Heart left ventricle (tissue), 16 donors: ENCODE data around the gene DAZAP1. TPM values are rescaled to one million over a fixed set of nuclear protein-coding genes. Genes with fewer than 3 reads are reported as not detected.

Experiments used
- ATAC-seq, 4 donors: fragments of 200-7000 bp; cut with Tn5 transposase; one replicate each; pipeline ENCODE4 v1.9.1; 2020 to 2022; ENCODE audit warnings: moderate library complexity in 4 of 4, mild to moderate bottlenecking in 3 of 4, moderate number of reproducible peaks in 1 of 4
- DNase-seq, 5 donors: peaks; one replicate each; pipeline ENCODE4 v3.0.0-alpha.2; 2020
- H3K27ac ChIP-seq, 12 donors: fragments of 200-600 bp; sonication (generic) in 4 of 12; one replicate each; pipeline versions ENCODE4 v1.5.0 to v1.8.0; 2016 to 2022; ENCODE audit warnings: mild to moderate bottlenecking in 2 of 12
- H3K27me3 ChIP-seq, 9 donors: fragments of 200-600 bp; sonication (generic) in 2 of 9; one replicate each; pipeline versions ENCODE4 v1.5.1 to v1.8.0; 2016 to 2022; ENCODE audit warnings: mild to moderate bottlenecking in 3 of 9
- H3K36me3 ChIP-seq, 9 donors: fragments of 200-600 bp; sonication (generic) in 2 of 9; one replicate each; pipeline versions ENCODE4 v1.5.0 to v1.8.0; 2018 to 2022; ENCODE audit warnings: mild to moderate bottlenecking in 2 of 9
- H3K4me1 ChIP-seq, 12 donors: fragments of 200-600 bp; sonication (generic) in 4 of 12; one replicate each; pipeline versions ENCODE4 v1.5.0 to v1.8.0; 2016 to 2022; ENCODE audit warnings: mild to moderate bottlenecking in 3 of 12
- H3K4me3 ChIP-seq, 12 donors: fragments of 200-600 bp; sonication (generic) in 4 of 12; one replicate each; pipeline versions ENCODE4 v1.5.0 to v1.8.0; 2017 to 2022; ENCODE audit warnings: mild to moderate bottlenecking in 9 of 12, moderate library complexity in 4 of 12
- H3K9me3 ChIP-seq, 12 donors: fragments of 200-600 bp; sonication (generic) in 4 of 12; one replicate each; pipeline versions ENCODE4 v1.5.0 to v1.8.0; 2016 to 2022; ENCODE audit warnings: mild to moderate bottlenecking in 1 of 12
- POLR2A ChIP-seq, 2 donors: fragments of 450-650 bp; IDR thresholded peaks; one replicate each; pipeline ENCODE4 v1.6.1; 2017; ENCODE audit warnings: antibody characterized with exemption in 2 of 2, mild to moderate bottlenecking in 2 of 2, moderate library complexity in 2 of 2
- WGBS, 4 donors: extraction: QIAGEN DNeasy Blood & Tissue Kit in 2 of 4; methylation state at CpG; one replicate each; pipeline versions ENCODE4 v1.1.5 to v1.1.7; 2013 to 2018; 5-methylcytosine and 5-hydroxymethylcytosine counted together
- intact Hi-C, 10 donors: fragments of 100-400 bp; cut with DNase I; formaldehyde crosslinking; loops; one replicate each; pipeline versions ENCODE4 v1.11.1 to v1.14.2; 2022
- polyA plus RNA-seq, 2 donors: library from polyadenylated mRNA; stranded (reverse); fragments of 200-250 nt; gene quantifications; one replicate each; pipeline ENCODE4 v1.2.3, GENCODE V29; 2013
- total RNA-seq, 9 donors: library from RNA; depleted of rRNA in 2 of 9; stranded (reverse); fragments of >200 nt in 2 of 9; fragmentation: NEBNext Ultra II Directional in 3 of 9; extraction: Animal tissue kit (Norgen Biotek cat#: 25700) in 3 of 9; gene quantifications; one replicate each; pipeline versions ENCODE4 v1.1.0 to v1.2.4, GENCODE V29; 2016 to 2023
- TF ChIP-seq, protein P1 (sequence below), 12 donors: fragments of 200-600 bp; sonication (generic) in 4 of 12; IDR thresholded peaks; one replicate each; pipeline versions ENCODE4 v1.5.0 to v1.8.0; 2018 to 2022; ENCODE audit warnings: antibody characterized with exemption in 12 of 12, mild to moderate bottlenecking in 5 of 12
- donor health status: ischemic (EF 13 %, LVEDD 7.1; RV severe dilation, severe dysfunction).
- donor health status: healthy with polysubstance abuse.
- donor health status: DM: no; HTN: yes; CAD: no.
- donor health status: DM: no; HTN: no; CAD: no.
- donor health status: ischemic (EF 25% LVEDD 6.9; RV normal size, moderate dysfunction).
- donor health status: ischemic (EF 25% LVEDD 5.7; RV mildly dilated, moderate dysfunction).
- donor health status: healthy.
- donor health status: DM: yes; HTN: yes; CAD: no.
- donor health status: ischemic (EF 35%, LVEDD 5.7; RV mildly dilated, moderate dysfunction).
- donor health status: nonischemic (EF 11% LVEDD 7.7; RV severe dilation, severe dysfunction).
- donor health status: DM: yes; HTN: yes; CAD: no.
- donor health status: PGD.
- donor health status: ischemic (EF 29% LVEDD 5.4; RV normal size, mild dysfunction).
- donor health status: nonischemic (EF 23%, LVEDD 6.1; RV moderate dilation, normal function).

DAZAP1 gene
- total and polyA plus RNA-seq, 11 donors = 36.8 to 128 (median 78.5) TPM

DNA sequence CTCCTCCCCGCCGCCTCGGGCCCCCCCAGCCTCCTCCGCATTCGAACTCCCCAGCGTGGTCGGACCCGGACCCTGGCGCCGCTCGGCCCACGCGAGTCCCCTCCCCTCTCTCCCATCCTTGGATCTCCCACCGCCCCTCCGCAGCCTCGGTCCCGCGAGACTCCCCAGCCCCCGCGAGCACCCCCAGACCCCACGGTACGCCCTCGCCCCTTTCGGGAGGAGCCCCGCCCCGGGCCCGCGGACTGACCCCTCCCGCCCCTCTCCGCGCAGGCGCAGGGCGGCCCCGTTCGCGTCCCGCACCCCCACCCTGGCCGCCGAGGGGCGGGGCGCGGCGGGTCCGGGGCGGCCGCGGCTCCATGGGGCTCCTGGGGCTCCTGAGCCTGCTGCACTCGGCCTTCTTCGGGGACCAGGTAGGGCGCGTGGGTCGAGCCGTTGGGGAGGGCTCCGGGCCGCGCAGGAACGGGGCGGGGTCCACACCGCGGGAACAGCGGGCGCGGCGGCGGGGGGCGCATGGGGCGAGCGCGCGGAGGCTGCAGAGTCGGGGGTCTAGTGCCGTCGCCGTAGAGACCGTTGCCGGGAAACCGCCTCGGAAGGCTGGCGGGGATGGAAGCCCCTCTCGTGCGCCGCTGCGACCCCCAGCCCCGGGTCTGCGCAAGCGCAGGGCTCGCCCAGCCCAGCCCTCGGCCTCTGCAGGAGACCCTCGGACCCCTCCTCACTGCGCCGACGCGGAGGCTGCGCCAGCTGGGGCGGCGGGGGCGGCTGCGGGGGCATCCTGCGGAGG lies 38.7 kb downstream of the DAZAP1 start:
- Histone ChIP-seq H3K9me3 (no peaks in the 10 kb centered on the region), H3K4me1 (peaks cover 0 to 35% (median 15%) of the 10 kb centered on the region in 12 donors), H3K4me3 (peak overlapping the region in 11 of 12 donors; percentile 22 to 53 (median 41)), H3K27ac (no peak overlapping the region), H3K36me3 (peaks cover 3 to 21% (median 16%) of the 10 kb centered on the region in 9 donors), H3K27me3 (peaks cover 43 to 59% (median 56%) of the 10 kb centered on the region in 9 donors)
- peak in 3 of 5 donors; percentile 22 to 65 (median 25) for DNase-seq
- TF ChIP-seq, protein P1, sequence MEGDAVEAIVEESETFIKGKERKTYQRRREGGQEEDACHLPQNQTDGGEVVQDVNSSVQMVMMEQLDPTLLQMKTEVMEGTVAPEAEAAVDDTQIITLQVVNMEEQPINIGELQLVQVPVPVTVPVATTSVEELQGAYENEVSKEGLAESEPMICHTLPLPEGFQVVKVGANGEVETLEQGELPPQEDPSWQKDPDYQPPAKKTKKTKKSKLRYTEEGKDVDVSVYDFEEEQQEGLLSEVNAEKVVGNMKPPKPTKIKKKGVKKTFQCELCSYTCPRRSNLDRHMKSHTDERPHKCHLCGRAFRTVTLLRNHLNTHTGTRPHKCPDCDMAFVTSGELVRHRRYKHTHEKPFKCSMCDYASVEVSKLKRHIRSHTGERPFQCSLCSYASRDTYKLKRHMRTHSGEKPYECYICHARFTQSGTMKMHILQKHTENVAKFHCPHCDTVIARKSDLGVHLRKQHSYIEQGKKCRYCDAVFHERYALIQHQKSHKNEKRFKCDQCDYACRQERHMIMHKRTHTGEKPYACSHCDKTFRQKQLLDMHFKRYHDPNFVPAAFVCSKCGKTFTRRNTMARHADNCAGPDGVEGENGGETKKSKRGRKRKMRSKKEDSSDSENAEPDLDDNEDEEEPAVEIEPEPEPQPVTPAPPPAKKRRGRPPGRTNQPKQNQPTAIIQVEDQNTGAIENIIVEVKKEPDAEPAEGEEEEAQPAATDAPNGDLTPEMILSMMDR (IDR thresholded peaks at IDR 0.05) = no peak
- 0 to 2% (median 2%) methylated on average over 25 to 99 of the region's 99 CpGs; no CpG with 5 or more reads in 1 of the 4 donors for WGBS, 4 donors
- intact Hi-C loops = loop anchor here in 2 of 10 donors (5.0 to 10.0 kb wide), 2 partner anchors 66 to 131 kb away; partner anchors contain the start of gene ADAMTSL5 (in 1 of the 2)
- ATAC-seq = peak in 1 of 4 donors; percentile 9

DNA sequence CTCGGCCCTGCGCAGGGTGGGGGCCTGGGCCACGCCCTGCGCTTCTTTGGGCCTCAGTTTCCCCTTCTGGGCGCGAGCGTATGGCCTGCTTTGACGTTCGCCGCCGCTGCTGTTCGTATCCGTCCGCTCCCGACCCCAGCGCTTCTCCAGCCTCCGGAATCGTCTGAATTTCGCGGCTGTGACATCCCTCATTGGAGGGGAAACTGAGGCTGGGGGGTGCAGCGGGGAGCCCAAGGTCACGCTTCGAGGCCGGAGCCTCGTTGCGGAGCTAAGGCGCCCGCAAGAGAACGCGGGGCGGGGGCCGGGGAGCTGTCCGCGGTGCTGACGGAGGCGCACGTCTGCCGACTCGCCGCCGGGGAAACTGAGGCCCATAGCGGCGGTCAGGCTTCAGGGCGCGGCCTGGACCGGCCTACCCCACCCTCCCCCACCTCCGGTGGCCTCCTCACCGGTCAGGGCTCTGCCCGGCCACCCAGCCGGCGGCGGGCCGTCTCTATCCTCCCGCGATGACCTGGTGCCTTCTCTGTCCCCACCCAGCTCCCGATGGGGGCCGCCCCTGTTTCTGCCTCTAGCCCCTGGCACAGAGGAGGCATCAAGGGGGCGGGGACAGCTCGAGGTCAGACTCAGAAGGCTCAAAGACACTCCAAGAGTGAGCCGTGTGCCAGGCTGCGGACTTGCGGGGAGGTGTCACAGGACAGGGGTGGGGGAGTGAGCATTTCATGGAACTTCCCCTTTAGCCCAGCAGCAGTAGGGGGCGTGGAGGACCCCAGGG lies 39.5 kb downstream of the DAZAP1 start:
- TF ChIP-seq POLR2A (IDR thresholded peaks at IDR 0.05) = no peak
- TF ChIP-seq, protein P1 (IDR thresholded peaks at IDR 0.05) = no peak
- Histone ChIP-seq H3K4me1 (peaks cover 0 to 34% (median 15%) of the 10 kb centered on the region in 12 donors), H3K27ac (no peak overlapping the region), H3K9me3 (no peaks in the 10 kb centered on the region), H3K27me3 (peaks cover 49 to 67% (median 64%) of the 10 kb centered on the region in 9 donors), H3K4me3 (peak overlapping the region in 4 of 12 donors; percentile 22 to 50 (median 48)), H3K36me3 (peaks cover 0 to 13% (median 8%) of the 10 kb centered on the region in 9 donors)
- peak in 3 of 5 donors; percentile 25 to 53 (median 26) for DNase-seq
- WGBS, 4 donors = 0 to 7% (median 4%) methylated on average over 7 to 63 of the region's 63 CpGs
- no peak for ATAC-seq
- intact Hi-C loops = loop anchor here in 2 of 10 donors (5.0 to 10.0 kb wide), 2 partner anchors 65 to 132 kb away; partner anchors contain the start of gene ADAMTSL5 (in 1 of the 2)

DNA sequence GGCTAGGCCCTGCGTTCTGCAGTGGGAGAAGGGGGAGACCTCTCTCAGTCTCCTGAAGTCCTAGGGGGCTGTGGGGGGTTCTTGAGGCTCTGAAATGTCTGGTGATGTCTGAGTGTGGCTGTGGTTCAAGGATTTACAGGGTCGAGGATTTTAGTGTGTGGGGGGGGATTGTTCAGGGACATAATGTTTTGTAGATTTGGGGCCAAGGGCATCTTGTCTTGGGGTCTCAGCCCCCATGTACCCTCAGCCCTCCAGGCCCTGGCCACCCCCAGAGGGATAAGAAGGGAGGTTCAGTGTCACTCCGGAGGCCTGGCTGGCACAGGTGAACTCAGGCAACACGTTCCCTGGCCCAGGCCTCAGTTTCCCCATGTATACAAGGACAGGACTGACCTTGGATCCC lies 40.1 kb downstream of the DAZAP1 start:
- Histone ChIP-seq H3K4me1 (peaks cover 0 to 36% (median 15%) of the 10 kb centered on the region in 12 donors), H3K4me3 (no peak overlapping the region), H3K27me3 (peaks cover 49 to 73% (median 70%) of the 10 kb centered on the region in 9 donors), H3K9me3 (no peaks in the 10 kb centered on the region), H3K27ac (no peak overlapping the region), H3K36me3 (peaks cover 0 to 7% (median 4%) of the 10 kb centered on the region in 9 donors)
- TF ChIP-seq, protein P1 (IDR thresholded peaks at IDR 0.05) = no peak
- TF ChIP-seq POLR2A (IDR thresholded peaks at IDR 0.05) = no peak
- ATAC-seq (no peak), DNase-seq (no peak)
- intact Hi-C loops = loop anchor here in 2 of 10 donors (5.0 to 10.0 kb wide), 2 partner anchors 65 to 133 kb away; partner anchors contain the start of gene ADAMTSL5 (in 1 of the 2)
- WGBS, 4 donors = 28 to 40% (median 31%) methylated on average over 3 to 4 of the region's 4 CpGs
